NB4 (cell line): Measurements from ENCODE around the gene PLXDC2.

Experiments
- POLR2A ChIP-seq: IDR thresholded peaks from 2 replicates; pipeline ENCODE4 v1.6.1; 2011; ENCODE audit warnings: mild to moderate bottlenecking; ENCODE audit not compliant: insufficient read length; ENCODE audit errors: extremely low read depth
- TF ChIP-seq, protein P1 (sequence below): IDR thresholded peaks from one replicate; pipeline ENCODE4 v1.5.1; 2012; ENCODE audit warnings: low read depth, low read length
- TF ChIP-seq, protein P2 (sequence below): IDR thresholded peaks from 2 replicates; pipeline ENCODE4 v1.6.1; 2011; ENCODE audit warnings: low read depth, low read length

DNA sequence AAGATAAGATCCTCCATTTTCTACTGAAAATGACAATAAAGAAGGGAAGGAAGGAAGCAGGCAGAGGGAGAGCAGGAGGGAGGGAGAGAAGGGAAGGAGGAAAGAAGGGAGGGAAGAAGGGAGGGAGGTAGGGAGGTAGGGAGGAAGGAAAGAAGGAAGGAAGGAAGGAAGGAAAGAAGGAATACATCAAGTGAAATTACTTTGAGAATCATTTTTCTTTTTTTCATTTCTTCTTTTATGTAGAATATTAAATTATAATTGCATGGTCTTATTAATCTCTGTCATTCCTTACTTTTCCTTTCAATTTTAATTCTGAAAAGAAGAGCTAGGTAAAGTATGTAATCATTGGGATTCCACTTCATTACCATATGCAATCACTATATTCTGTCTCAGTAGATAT, 97.8 kb downstream of the PLXDC2 start:
- TF ChIP-seq, protein P1, sequence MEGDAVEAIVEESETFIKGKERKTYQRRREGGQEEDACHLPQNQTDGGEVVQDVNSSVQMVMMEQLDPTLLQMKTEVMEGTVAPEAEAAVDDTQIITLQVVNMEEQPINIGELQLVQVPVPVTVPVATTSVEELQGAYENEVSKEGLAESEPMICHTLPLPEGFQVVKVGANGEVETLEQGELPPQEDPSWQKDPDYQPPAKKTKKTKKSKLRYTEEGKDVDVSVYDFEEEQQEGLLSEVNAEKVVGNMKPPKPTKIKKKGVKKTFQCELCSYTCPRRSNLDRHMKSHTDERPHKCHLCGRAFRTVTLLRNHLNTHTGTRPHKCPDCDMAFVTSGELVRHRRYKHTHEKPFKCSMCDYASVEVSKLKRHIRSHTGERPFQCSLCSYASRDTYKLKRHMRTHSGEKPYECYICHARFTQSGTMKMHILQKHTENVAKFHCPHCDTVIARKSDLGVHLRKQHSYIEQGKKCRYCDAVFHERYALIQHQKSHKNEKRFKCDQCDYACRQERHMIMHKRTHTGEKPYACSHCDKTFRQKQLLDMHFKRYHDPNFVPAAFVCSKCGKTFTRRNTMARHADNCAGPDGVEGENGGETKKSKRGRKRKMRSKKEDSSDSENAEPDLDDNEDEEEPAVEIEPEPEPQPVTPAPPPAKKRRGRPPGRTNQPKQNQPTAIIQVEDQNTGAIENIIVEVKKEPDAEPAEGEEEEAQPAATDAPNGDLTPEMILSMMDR: no peak
- TF ChIP-seq POLR2A: no peak
- TF ChIP-seq, protein P2, sequence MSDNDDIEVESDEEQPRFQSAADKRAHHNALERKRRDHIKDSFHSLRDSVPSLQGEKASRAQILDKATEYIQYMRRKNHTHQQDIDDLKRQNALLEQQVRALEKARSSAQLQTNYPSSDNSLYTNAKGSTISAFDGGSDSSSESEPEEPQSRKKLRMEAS: no peak
